Fibroblast of lung (primary cell): ENCODE data around the gene TCF12. TPM values are rescaled to one million over a fixed set of nuclear protein-coding genes. Genes with fewer than 3 reads are reported as not detected.

Experiments used
- DNase-seq, 2 donors: peaks; one replicate each; pipeline versions ENCODE4 v3.0.0 to v3.0.0-alpha.2; 2010; ENCODE audit warnings: low read depth in 2 of 2
- H2AFZ ChIP-seq: 2 replicates; pipeline ENCODE4 v1.5.1; 2012; ENCODE audit warnings: low read length, control low read depth, inconsistent platforms
- H3K27ac ChIP-seq: 2 replicates; pipeline ENCODE4 v1.5.1; 2011; ENCODE audit warnings: low read length, control low read depth; ENCODE audit not compliant: insufficient read depth
- H3K27me3 ChIP-seq: 2 replicates; pipeline ENCODE4 v1.5.1; 2011; ENCODE audit warnings: mild to moderate bottlenecking, low read length; ENCODE audit not compliant: control insufficient read depth, insufficient read depth
- H3K36me3 ChIP-seq: 2 replicates; pipeline ENCODE4 v1.5.1; 2011; ENCODE audit warnings: low read length; ENCODE audit not compliant: control insufficient read depth, insufficient read depth
- H3K4me1 ChIP-seq: 2 replicates; pipeline ENCODE4 v1.5.1; 2011; ENCODE audit warnings: low read length; ENCODE audit not compliant: control insufficient read depth, insufficient read depth; ENCODE audit errors: extremely low read depth
- H3K4me2 ChIP-seq: 2 replicates; pipeline ENCODE4 v1.5.1; 2011; ENCODE audit warnings: low read length, control low read depth; ENCODE audit not compliant: insufficient read depth; ENCODE audit errors: extremely low read depth
- H3K4me3 ChIP-seq, 4 experiments: fragments of 200-600 bp in 1 of 4; sonication (generic) in 1 of 4; replicated peaks in 1 of 4; 2 replicates each; pipeline ENCODE4 v1.5.1; 2011 to 2016; ENCODE audit warnings: low read length in 4 of 4, low read depth in 3 of 4, mild to moderate bottlenecking in 3 of 4, control low read depth in 2 of 4, inconsistent platforms in 1 of 4, mixed read lengths in 1 of 4; ENCODE audit not compliant: insufficient read depth in 1 of 4; ENCODE audit errors: control extremely low read depth in 1 of 4
- H3K79me2 ChIP-seq: 2 replicates; pipeline ENCODE4 v1.5.1; 2012; ENCODE audit warnings: mild to moderate bottlenecking, low read length, inconsistent platforms; ENCODE audit not compliant: control insufficient read depth, insufficient read depth
- H3K9ac ChIP-seq: 2 replicates; pipeline ENCODE4 v1.5.1; 2011; ENCODE audit warnings: mild to moderate bottlenecking, low read length, control low read depth; ENCODE audit not compliant: insufficient read depth
- H3K9me3 ChIP-seq: 2 replicates; pipeline ENCODE4 v1.5.1; 2012; ENCODE audit warnings: low read depth, low read length; ENCODE audit not compliant: control insufficient read depth, insufficient read depth
- H4K20me1 ChIP-seq: 2 replicates; pipeline ENCODE4 v1.5.1; 2011; ENCODE audit warnings: low read length; ENCODE audit not compliant: control insufficient read depth, insufficient read depth; ENCODE audit errors: extremely low read depth
- EZH2 ChIP-seq: IDR thresholded peaks from 2 replicates; pipeline ENCODE4 v1.5.1; 2012; ENCODE audit warnings: low read length, control low read depth, mild to moderate bottlenecking; ENCODE audit errors: missing control alignments
- polyA plus RNA-seq, 2 donors: library from polyadenylated mRNA; depleted of rRNA in 1 of 2; stranded (reverse) in 1 of 2; unstranded in 1 of 2; fragments of >200 nt; gene quantifications; 2 replicates each; pipeline ENCODE4 v1.2.1, GENCODE V29; 2011 to 2012; ENCODE audit warnings: missing spikeins in 1 of 2
- total RNA-seq: library from RNA; depleted of rRNA; stranded (reverse); fragments of >200 nt; gene quantifications from 2 replicates; pipeline ENCODE4 v1.2.1, GENCODE V29; 2014
- TF ChIP-seq, protein P1 (sequence below), 2 donors: IDR thresholded peaks in 1 of 2; conservative IDR thresholded peaks in 1 of 2; 1 replicate in 1 of 2; 2 replicates in 1 of 2; pipeline ENCODE4 v1.5.1; 2011 to 2012; ENCODE audit warnings: low read length in 2 of 2, control low read depth in 1 of 2, inconsistent platforms in 1 of 2, low read depth in 1 of 2, mild to moderate bottlenecking in 1 of 2

Gene TCF12
- total and polyA plus RNA-seq, 2 donors (not counting 1 experiment from before 2014, with no cell fraction given) = 105 to 232 TPM

DNA sequence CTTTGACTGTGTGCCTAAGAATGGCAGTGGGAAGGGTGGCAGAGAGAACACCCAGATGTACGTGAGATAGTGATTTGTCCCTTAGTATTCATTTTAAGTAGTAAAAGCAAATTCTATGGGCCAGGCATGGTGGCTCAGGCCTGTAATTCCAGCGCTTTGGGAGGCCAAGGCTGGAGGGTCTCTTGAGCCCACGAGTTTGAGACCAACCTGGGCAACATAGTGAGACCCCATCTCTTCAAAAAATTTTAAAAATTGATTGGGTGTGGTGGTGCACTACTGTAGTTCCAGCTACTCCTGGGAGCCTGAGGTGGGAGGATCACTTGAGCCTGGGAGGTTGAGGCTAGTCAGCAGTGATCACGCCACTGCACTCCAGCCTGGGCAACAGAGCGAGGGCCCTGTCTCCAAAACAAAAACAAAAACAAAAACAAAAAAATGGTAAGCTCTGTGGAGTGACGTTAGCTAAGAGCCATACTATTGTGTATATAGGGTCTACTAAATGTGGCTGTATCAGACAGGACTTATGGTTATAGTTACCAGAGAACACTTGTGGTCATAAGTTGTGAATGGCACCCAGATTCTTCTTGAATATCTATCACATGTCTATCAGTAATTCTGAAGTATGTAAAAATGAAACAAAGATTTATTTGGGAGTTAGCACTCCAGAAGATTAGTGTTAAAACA lies 171.5 kb downstream of the TCF12 start:
- H3K4me2 ChIP-seq = no peak overlapping the region
- TF ChIP-seq, protein P1, sequence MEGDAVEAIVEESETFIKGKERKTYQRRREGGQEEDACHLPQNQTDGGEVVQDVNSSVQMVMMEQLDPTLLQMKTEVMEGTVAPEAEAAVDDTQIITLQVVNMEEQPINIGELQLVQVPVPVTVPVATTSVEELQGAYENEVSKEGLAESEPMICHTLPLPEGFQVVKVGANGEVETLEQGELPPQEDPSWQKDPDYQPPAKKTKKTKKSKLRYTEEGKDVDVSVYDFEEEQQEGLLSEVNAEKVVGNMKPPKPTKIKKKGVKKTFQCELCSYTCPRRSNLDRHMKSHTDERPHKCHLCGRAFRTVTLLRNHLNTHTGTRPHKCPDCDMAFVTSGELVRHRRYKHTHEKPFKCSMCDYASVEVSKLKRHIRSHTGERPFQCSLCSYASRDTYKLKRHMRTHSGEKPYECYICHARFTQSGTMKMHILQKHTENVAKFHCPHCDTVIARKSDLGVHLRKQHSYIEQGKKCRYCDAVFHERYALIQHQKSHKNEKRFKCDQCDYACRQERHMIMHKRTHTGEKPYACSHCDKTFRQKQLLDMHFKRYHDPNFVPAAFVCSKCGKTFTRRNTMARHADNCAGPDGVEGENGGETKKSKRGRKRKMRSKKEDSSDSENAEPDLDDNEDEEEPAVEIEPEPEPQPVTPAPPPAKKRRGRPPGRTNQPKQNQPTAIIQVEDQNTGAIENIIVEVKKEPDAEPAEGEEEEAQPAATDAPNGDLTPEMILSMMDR (conservative IDR thresholded peaks at IDR 0.05 in 1 of 2, IDR thresholded peaks at IDR 0.05 in 1 of 2; ENCODE audit: low read depth in 1 of 2, low read length in 2 of 2) = no peak
- H3K36me3 ChIP-seq = no peaks in the 10 kb centered on the region
- no peak overlapping the region for H3K4me3 ChIP-seq
- H3K27me3 ChIP-seq = no peaks in the 10 kb centered on the region
- H3K9me3 ChIP-seq = no peaks in the 10 kb centered on the region
- no peak overlapping the region for H3K9ac ChIP-seq
- H3K4me1 ChIP-seq = no peaks in the 10 kb centered on the region
- H4K20me1 ChIP-seq = no peaks in the 10 kb centered on the region
- H3K79me2 ChIP-seq = peaks cover 8% of the 10 kb centered on the region
- no peak for DNase-seq
- no peak overlapping the region for H2AFZ ChIP-seq
- H3K27ac ChIP-seq = no peak overlapping the region

DNA sequence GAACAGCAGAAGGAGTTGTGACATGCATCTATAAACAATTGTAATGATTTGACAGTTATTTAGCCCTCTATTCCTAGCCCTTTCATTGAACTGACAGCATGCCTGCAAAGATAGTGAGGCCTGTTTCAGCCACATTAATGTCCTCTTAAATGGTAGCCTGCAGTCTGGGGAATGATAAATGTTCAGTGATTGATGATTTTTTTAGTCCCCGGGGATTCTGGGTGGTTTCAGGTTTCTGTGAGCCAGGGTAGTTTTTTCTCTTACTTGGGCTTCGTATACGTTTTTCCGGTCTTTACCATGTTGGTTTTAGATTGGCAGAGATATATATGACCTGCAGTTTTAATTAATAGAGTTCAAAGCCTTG lies 172.0 kb downstream of the TCF12 start:
- H3K4me1 ChIP-seq = no peaks in the 10 kb centered on the region
- DNase-seq = peak in 1 of 2 donors; percentile 27
- H3K4me2 ChIP-seq = no peak overlapping the region
- H3K27ac ChIP-seq = no peak overlapping the region
- no peaks in the 10 kb centered on the region for H3K9me3 ChIP-seq
- peaks cover 8% of the 10 kb centered on the region for H3K79me2 ChIP-seq
- H4K20me1 ChIP-seq = no peaks in the 10 kb centered on the region
- no peak overlapping the region for H3K9ac ChIP-seq
- no peaks in the 10 kb centered on the region for H3K36me3 ChIP-seq
- no peaks in the 10 kb centered on the region for H3K27me3 ChIP-seq
- H2AFZ ChIP-seq = no peak overlapping the region
- TF ChIP-seq, protein P1 (conservative IDR thresholded peaks at IDR 0.05 in 1 of 2, IDR thresholded peaks at IDR 0.05 in 1 of 2; ENCODE audit: low read depth in 1 of 2, low read length in 2 of 2) = no peak
- no peak for TF ChIP-seq EZH2
- no peak overlapping the region for H3K4me3 ChIP-seq

DNA sequence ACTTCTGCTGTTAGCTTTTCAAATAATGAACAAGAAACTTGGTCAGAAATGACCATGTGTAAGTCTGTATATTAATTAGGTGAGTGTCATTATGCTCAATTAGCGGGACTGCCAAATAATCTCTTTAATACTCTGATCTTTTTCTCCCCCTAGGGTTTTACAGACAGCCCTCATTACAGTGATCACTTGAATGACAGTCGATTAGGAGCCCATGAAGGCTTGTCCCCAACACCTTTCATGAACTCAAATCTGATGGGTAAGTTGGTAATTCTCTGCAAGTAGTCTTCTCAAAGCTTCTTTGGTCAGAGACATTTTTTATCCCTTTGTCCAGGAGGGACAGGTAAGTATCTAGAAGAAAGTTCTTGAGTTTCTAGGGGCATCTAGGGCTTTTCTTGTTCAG lies 173.2 kb downstream of the TCF12 start:
- H3K4me2 ChIP-seq = no peak overlapping the region
- H3K27me3 ChIP-seq = no peaks in the 10 kb centered on the region
- no peak overlapping the region for H3K4me3 ChIP-seq
- H3K79me2 ChIP-seq = peaks cover 8% of the 10 kb centered on the region
- H3K36me3 ChIP-seq = no peaks in the 10 kb centered on the region
- TF ChIP-seq, protein P1 (conservative IDR thresholded peaks at IDR 0.05 in 1 of 2, IDR thresholded peaks at IDR 0.05 in 1 of 2; ENCODE audit: low read depth in 1 of 2, low read length in 2 of 2) = no peak
- TF ChIP-seq EZH2 = no peak
- H3K27ac ChIP-seq = no peak overlapping the region
- no peak overlapping the region for H3K9ac ChIP-seq
- no peaks in the 10 kb centered on the region for H3K9me3 ChIP-seq
- H3K4me1 ChIP-seq = no peaks in the 10 kb centered on the region
- DNase-seq = no peak
- H2AFZ ChIP-seq = no peak overlapping the region
- H4K20me1 ChIP-seq = no peaks in the 10 kb centered on the region
